Stimulated activated CD4-positive, alpha-beta T cell treated with anti-CD3 and anti-CD28 coated beads, TNF-alpha, amount 100 ng/mL, for 24 hours (primary cell): ENCODE measurements around the gene FRG1.
"Not testable (repeated sequence)": the region's sequence is repeated elsewhere in the genome, so short reads cannot be mapped to it uniquely, and the experiment has no call there.

Source experiments
- DNase-seq, 3 experiments: peaks; one replicate each; pipeline ENCODE4 v3.0.0-alpha.2; 2020; ENCODE audit warnings: low read depth in 3 of 3

Gene FRG1

GRCh38 chr4:189940178-189941004 is at the start of gene FRG1:
TSS of gene FRG1 (plus strand) at chr4:189940872. CDS start at chr4:189941010, 138 bp downstream.
- peak; percentile 92 to 97 (median 94) for DNase-seq

- no peak for DNase-seq
These were observed 43.0 kb upstream of the FRG1 start for GRCh38 chr4:189897667-189898066.

- DNase-seq = not testable (repeated sequence)
These were observed 41.1 kb upstream of the FRG1 start for GRCh38 chr4:189899481-189900015.

GRCh38 chr4:189904420-189905027 is 36.1 kb upstream of the FRG1 start:
- DNase-seq = peak in 2 of 3 experiments; percentile 9 to 24

GRCh38 chr4:189912170-189912569 is 28.5 kb upstream of the FRG1 start:
- no peak for DNase-seq

- DNase-seq = no peak
These were observed 23.3 kb upstream of the FRG1 start for GRCh38 chr4:189917161-189917891.

GRCh38 chr4:189921058-189921457 is 19.6 kb upstream of the FRG1 start:
- no peak for DNase-seq

- not testable (repeated sequence) for DNase-seq
These were observed 13.9 kb upstream of the FRG1 start for GRCh38 chr4:189926742-189927141.

- no peak for DNase-seq
These were observed 356 bp downstream of the FRG1 start for GRCh38 chr4:189941005-189941450.

- DNase-seq = not testable (repeated sequence)
These were observed 1.7 kb downstream of the FRG1 start for GRCh38 chr4:189942412-189942811.

GRCh38 chr4:189944077-189944476 is 3.4 kb downstream of the FRG1 start:
- not testable (repeated sequence) for DNase-seq

- DNase-seq = not testable (repeated sequence)
These were observed 6.2 kb downstream of the FRG1 start for GRCh38 chr4:189946906-189947305.

GRCh38 chr4:189948486-189948885 is 7.8 kb downstream of the FRG1 start:
- DNase-seq = not testable (repeated sequence)

GRCh38 chr4:189969291-189969690 is 28.6 kb downstream of the FRG1 start:
- DNase-seq = not testable (repeated sequence)

- DNase-seq = no peak
These were observed 33.0 kb downstream of the FRG1 start for GRCh38 chr4:189973646-189974045.

- no peak for DNase-seq
These were observed 33.4 kb downstream of the FRG1 start for GRCh38 chr4:189974056-189974455.

GRCh38 chr4:189979196-189980047 is 38.8 kb downstream of the FRG1 start:
- DNase-seq = no peak

- not testable (repeated sequence) for DNase-seq
These were observed 39.6 kb downstream of the FRG1 start for GRCh38 chr4:189980292-189980691.

GRCh38 chr4:189981970-189982369 is 41.3 kb downstream of the FRG1 start:
- DNase-seq = no peak

GRCh38 chr4:189983916-189984526 is 43.3 kb downstream of the FRG1 start:
- not testable (repeated sequence) for DNase-seq

GRCh38 chr4:189984661-189985060 is 44.0 kb downstream of the FRG1 start:
- DNase-seq = not testable (repeated sequence)
